Muscle of leg (tissue), 11 donors: ENCODE results near the gene MMP24. TPM values are rescaled to one million over a fixed set of nuclear protein-coding genes. Genes with fewer than 3 reads are reported as not detected.
"Not testable (repeated sequence)": the region's sequence is repeated elsewhere in the genome, so short reads cannot be mapped to it uniquely, and the experiment has no call there.

Source experiments
- DNase-seq: peaks from one replicate; pipeline ENCODE4 v3.0.0; 2013
- H3K27ac ChIP-seq: one replicate; pipeline ENCODE4 v1.5.1; 2013; ENCODE audit warnings: mild to moderate bottlenecking, low read length, control low read depth
- H3K27me3 ChIP-seq: one replicate; pipeline ENCODE4 v1.6.1; 2013; ENCODE audit warnings: low read length; ENCODE audit not compliant: control insufficient read depth, insufficient read depth
- H3K36me3 ChIP-seq: one replicate; pipeline ENCODE4 v1.6.1; 2013; ENCODE audit warnings: low read length; ENCODE audit not compliant: control insufficient read depth, insufficient read depth
- H3K4me1 ChIP-seq: one replicate; pipeline ENCODE4 v1.6.1; 2013; ENCODE audit warnings: low read length; ENCODE audit not compliant: control insufficient read depth, insufficient read depth
- H3K4me3 ChIP-seq: one replicate; pipeline ENCODE4 v1.5.1; 2013; ENCODE audit warnings: low read length, control low read depth
- H3K9me3 ChIP-seq: replicated peaks from 2 replicates; pipeline ENCODE4 v1.6.1; 2013; ENCODE audit warnings: low read depth, low read length; ENCODE audit not compliant: control insufficient read depth
- WGBS: methylation state at CpG from one replicate; pipeline ENCODE4 v1.1.5; 2013; ENCODE audit warnings: missing lambda C conversion rate; ENCODE audit not compliant: insufficient coverage; 5-methylcytosine and 5-hydroxymethylcytosine counted together
- polyA plus RNA-seq, 8 donors: library from polyadenylated mRNA; unstranded; fragments of 120-200 nt; gene quantifications; one replicate each; pipeline versions ENCODE4 v1.2.1 to v1.2.3, GENCODE V29; 2013; ENCODE audit warnings: inconsistent platforms in 1 of 8, low replicate concordance in 1 of 8; ENCODE audit not compliant: insufficient read length in 8 of 8, insufficient read depth in 1 of 8
- total RNA-seq: library from RNA; stranded (reverse); fragments of 120-200 nt; gene quantifications from one replicate; pipeline ENCODE4 v1.2.4, GENCODE V29; 2013

MMP24 gene
- total and polyA plus RNA-seq, 9 donors, result 0.27 to 0.61 (median 0.36) TPM

DNA sequence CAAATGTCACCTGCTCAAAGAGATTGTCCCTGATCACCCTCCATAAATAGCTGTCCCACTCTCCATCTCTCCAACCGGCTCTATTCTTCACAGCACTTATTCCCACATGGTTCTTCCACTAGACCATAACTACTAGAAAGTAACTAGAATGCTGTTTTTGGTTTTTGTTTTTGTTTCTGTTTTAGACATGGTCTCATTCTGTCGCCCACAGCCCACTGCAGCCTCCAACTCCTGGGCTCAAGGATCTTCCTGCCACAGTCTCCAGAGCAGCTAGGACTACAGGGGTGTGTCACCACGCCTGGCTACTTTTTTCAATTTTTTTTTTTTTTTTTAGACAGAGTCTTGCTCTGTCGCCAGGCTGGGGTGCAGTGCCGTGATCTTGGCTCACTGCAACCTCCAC, 12.2 kb downstream of the MMP24 start:
- Histone ChIP-seq H3K27me3 (peaks cover 4% of the 10 kb centered on the region), H3K4me1 (no peaks in the 10 kb centered on the region), H3K4me3 (no peak overlapping the region), H3K9me3 (no peaks in the 10 kb centered on the region), H3K27ac (no peak overlapping the region), H3K36me3 (no peaks in the 10 kb centered on the region)
- no peak for DNase-seq
- 76% methylated on average over 2 of the region's 5 CpGs for WGBS

DNA sequence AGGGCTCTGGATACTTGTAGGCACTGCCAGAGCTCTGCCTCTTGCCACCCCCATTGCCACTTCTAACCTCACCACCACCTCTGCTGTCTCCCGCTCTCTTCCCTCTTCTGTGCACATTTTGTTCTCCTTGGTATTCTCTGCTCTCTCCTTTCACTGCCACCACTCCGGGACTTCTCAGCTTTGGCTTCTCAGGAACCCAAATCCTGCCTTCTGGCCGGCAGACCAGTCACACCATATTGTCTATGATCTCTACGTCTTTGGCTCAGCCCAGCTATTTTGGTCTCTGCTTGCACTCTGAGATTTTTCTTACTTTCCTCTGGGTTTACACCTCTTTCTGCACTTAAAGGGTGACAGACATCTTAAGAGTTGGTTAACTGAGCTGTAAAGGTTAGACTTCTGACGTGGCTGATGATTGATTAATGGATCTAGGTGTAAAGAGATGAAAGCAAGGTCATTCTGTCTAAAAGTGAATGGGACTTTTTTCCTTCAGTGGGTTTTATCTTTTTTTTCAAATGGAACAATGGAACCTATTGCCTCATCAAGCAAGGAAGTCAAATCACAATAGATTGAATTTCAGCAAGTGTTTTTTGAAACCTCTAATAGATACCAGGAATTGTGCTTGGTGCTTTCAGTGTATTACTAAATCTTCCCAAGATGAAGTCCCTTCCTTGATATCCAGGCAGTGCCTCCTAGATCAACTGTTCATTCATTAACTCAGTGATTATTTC, 13.8 kb downstream of the MMP24 start:
- no peak for DNase-seq
- no peaks in the 10 kb centered on the region for H3K36me3 ChIP-seq
- WGBS, result 60% methylated on average over 3 of the region's 5 CpGs
- H3K9me3 ChIP-seq, result no peaks in the 10 kb centered on the region
- no peaks in the 10 kb centered on the region for H3K4me1 ChIP-seq
- H3K27me3 ChIP-seq, result peaks cover 4% of the 10 kb centered on the region
- H3K27ac ChIP-seq, result no peak overlapping the region
- H3K4me3 ChIP-seq, result no peak overlapping the region

GRCh38 chr20:35240811-35241293, 14.4 kb downstream of the MMP24 start:
- no peak for DNase-seq
- H3K36me3 ChIP-seq, result no peaks in the 10 kb centered on the region
- H3K27ac ChIP-seq, result no peak overlapping the region
- H3K4me1 ChIP-seq, result no peaks in the 10 kb centered on the region
- peaks cover 4% of the 10 kb centered on the region for H3K27me3 ChIP-seq
- no CpG with 5 or more reads among the region's 2 CpGs for WGBS
- H3K4me3 ChIP-seq, result no peak overlapping the region
- H3K9me3 ChIP-seq, result no peaks in the 10 kb centered on the region

DNA sequence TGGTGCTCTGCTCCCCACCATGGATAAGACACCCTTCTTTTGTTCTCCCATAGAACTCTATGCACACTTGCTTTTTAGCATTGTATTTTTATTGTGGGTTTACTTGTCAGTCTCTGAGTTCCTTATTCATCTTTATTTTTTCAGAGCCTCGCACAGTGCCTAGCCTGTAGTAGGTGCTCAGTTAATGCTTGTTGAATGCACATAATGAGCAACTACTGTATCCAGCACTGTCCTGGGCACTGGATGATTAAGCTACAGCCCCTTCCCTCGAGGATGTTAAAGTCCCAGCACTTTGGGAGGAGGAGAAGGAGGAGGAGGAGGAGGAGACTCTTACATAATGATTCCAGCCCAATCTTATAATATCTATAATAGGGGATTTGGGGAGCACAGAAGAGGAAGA, 16.8 kb downstream of the MMP24 start:
- no CpG with 5 or more reads among the region's 2 CpGs for WGBS
- Histone ChIP-seq H3K27ac (no peak overlapping the region), H3K36me3 (no peaks in the 10 kb centered on the region), H3K27me3 (peaks cover 4% of the 10 kb centered on the region), H3K4me1 (no peaks in the 10 kb centered on the region), H3K4me3 (no peak overlapping the region), H3K9me3 (no peaks in the 10 kb centered on the region)
- no peak for DNase-seq

DNA sequence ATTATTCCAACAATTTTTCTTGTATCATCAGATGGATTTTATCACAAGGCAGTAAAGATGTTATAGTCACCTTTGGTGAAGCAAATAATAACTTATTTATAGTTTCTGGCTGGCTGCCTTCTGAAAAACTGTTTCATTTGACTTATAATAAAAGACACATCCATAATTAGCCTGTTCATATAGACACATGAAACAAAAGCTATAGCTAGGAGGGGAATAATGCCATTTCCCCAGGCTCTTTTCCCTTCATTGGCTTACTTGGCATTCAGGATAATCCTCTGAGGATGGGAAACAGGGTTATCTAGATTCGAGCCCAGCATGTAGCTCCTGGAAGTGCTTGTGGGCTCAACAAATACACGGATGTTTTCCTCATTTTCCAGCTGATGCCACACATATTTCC, 17.5 kb downstream of the MMP24 start:
- WGBS, result 58% methylated on average over 2 of the region's 2 CpGs
- Histone ChIP-seq H3K4me1 (no peaks in the 10 kb centered on the region), H3K27me3 (peaks cover 4% of the 10 kb centered on the region), H3K4me3 (no peak overlapping the region), H3K36me3 (no peaks in the 10 kb centered on the region), H3K9me3 (no peaks in the 10 kb centered on the region), H3K27ac (no peak overlapping the region)
- no peak for DNase-seq

- Histone ChIP-seq H3K4me1 (no peaks in the 10 kb centered on the region), H3K27ac (no peak overlapping the region), H3K27me3 (no peaks in the 10 kb centered on the region), H3K36me3 (no peaks in the 10 kb centered on the region), H3K9me3 (no peaks in the 10 kb centered on the region), H3K4me3 (no peak overlapping the region)
- WGBS, result 87% methylated on average over 12 of the region's 12 CpGs
- no peak for DNase-seq
These were observed 20.2 kb downstream of the MMP24 start for GRCh38 chr20:35246723-35247122.

DNA sequence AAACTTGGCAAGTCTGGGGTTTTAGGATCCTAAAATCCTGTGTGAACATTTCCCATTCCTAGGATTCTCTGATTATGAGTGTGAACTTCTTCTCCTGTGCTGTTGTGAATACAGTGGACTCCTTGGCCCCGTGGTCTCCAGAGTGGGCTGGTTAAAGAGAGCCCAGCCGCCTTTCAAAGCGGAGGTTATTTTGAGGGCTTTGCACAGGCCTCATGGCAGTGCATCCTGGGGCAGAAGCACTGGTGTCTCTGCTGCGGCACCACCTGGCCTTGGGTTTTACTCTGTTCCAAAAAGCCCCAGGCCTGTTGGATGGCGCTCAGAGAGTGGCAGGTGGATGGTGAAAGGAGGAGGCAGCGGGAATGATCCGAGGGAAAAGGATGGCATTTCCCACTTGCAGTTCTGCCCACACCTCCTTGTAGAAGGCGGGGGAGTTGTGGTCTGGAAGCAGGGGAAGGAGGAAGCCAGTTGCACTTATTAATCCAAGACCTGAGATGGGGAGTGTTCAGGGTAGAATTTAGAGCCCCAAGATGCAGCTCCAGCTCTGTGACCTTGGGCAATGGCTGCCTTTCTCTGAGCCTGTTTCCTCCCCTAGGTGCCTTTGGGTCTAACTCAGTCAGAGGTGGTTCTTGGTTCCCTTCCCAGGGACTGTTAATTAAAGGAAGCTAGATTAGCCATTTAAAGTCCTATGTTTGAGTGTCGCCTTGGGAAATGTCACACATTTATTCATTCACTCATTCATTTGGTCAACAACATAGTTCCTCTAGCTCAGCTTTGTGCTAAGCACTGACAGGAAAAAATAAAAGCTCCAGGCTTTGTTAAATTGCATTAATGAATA, 22.4 kb downstream of the MMP24 start:
- Histone ChIP-seq H3K4me3 (no peak overlapping the region), H3K4me1 (no peaks in the 10 kb centered on the region), H3K9me3 (no peaks in the 10 kb centered on the region), H3K27me3 (no peaks in the 10 kb centered on the region), H3K27ac (no peak overlapping the region), H3K36me3 (no peaks in the 10 kb centered on the region)
- 53% methylated on average over 5 of the region's 9 CpGs for WGBS
- DNase-seq, result no peak

GRCh38 chr20:35251613-35251940, 25.1 kb downstream of the MMP24 start:
- H3K27me3 ChIP-seq, result no peaks in the 10 kb centered on the region
- no peak overlapping the region for H3K27ac ChIP-seq
- no peak overlapping the region for H3K4me3 ChIP-seq
- no peak for DNase-seq
- H3K36me3 ChIP-seq, result no peaks in the 10 kb centered on the region
- no peaks in the 10 kb centered on the region for H3K4me1 ChIP-seq
- no peaks in the 10 kb centered on the region for H3K9me3 ChIP-seq
- WGBS, result 100% methylated on average over 1 of the region's 2 CpGs

DNA sequence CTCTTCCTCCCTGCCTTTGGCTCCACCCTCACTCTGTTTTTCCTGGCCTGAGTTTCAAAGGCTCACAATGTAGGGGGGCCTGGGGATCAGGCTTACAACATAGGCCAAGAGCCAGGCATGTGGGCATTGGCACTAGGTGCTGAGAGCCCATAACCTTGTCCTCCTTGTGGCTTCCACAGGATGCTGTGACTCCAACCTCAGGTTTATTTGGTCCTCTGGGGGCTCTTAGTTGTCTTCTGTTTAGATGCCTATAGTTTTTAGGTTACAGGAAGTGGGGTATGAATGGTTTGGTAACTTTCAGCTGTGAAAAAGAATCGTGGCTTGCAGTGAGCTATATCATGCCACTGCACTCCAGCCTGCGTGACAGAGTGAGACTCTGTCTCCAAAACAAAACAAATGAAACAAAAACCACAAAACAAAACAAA, 25.6 kb downstream of the MMP24 start:
- Histone ChIP-seq H3K27ac (no peak overlapping the region), H3K27me3 (no peaks in the 10 kb centered on the region), H3K9me3 (no peaks in the 10 kb centered on the region), H3K4me3 (no peak overlapping the region), H3K4me1 (no peaks in the 10 kb centered on the region), H3K36me3 (no peaks in the 10 kb centered on the region)
- no peak for DNase-seq
- 100% methylated on average over 1 of the region's 2 CpGs for WGBS

DNA sequence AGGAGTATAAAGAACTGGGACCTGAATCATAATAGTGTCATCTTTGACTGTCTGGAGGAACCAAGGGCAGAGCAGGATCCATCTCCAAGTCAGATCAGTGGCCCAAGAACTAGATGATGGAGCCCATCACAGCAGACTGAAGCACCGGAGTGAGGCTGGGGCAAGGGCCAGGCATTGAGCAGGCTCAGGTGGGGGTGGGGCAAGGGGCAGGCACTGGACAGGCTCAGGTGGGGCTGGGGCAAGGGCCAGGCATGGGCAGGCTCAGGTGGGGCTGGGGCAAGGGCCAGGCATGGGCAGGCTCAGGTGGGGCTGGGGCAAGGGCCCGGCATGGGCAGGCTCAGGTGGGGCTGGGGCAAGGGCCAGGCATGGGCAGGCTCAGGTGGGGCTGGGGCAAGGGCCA, 26.1 kb downstream of the MMP24 start:
- H3K27me3 ChIP-seq, DNase-seq, H3K4me1 ChIP-seq, H3K27ac ChIP-seq, H3K4me3 ChIP-seq, H3K36me3 ChIP-seq, H3K9me3 ChIP-seq: not testable (repeated sequence)
- WGBS, result 94% methylated on average over 1 of the region's 2 CpGs
